HG02973 (cell line): ENCODE measurements around the gene ZNF580.

Experiments
- ATAC-seq: cut with Tn5 transposase; IDR thresholded peaks from one replicate; pipeline ENCODE4 v1.9.1; 2021; ENCODE audit warnings: moderate library complexity; ENCODE audit not compliant: unreplicated experiment

The ZNF580 gene

GRCh38 chr19:55622242-55622969, 18.4 kb upstream of the ZNF580 start:
- ATAC-seq, result no peak

- ATAC-seq, result no peak
Observed at GRCh38 chr19:55623130-55623529, 17.7 kb upstream of the ZNF580 start.

GRCh38 chr19:55623561-55623960, 17.2 kb upstream of the ZNF580 start:
- no peak for ATAC-seq

- no peak for ATAC-seq
Observed at GRCh38 chr19:55624109-55625003, 16.4 kb upstream of the ZNF580 start, which contains the start of gene ZNF784. Gene ZNF784 (minus strand): TSS chr19:55624566. CDS start chr19:55624561, 5 bp downstream.

GRCh38 chr19:55625004-55625326, 15.8 kb upstream of the ZNF580 start:
- ATAC-seq, result no peak

GRCh38 chr19:55626350-55626749, 14.5 kb upstream of the ZNF580 start:
- no peak for ATAC-seq

- no peak for ATAC-seq
Observed at GRCh38 chr19:55632463-55632834, 8.4 kb upstream of the ZNF580 start.

GRCh38 chr19:55633861-55634260, 6.9 kb upstream of the ZNF580 start:
- no peak for ATAC-seq

GRCh38 chr19:55635334-55635717, 5.5 kb upstream of the ZNF580 start:
- ATAC-seq, result no peak

GRCh38 chr19:55635856-55636440, 4.9 kb upstream of the ZNF580 start:
- ATAC-seq, result no peak

- ATAC-seq, result no peak
Observed at GRCh38 chr19:55636723-55637122, 4.1 kb upstream of the ZNF580 start.

- no peak for ATAC-seq
Observed at GRCh38 chr19:55637534-55637933, 3.3 kb upstream of the ZNF580 start.

- no peak for ATAC-seq
Observed at GRCh38 chr19:55638864-55639359, 1.9 kb upstream of the ZNF580 start.

- no peak for ATAC-seq
Observed at GRCh38 chr19:55640043-55640576, 692 bp upstream of the ZNF580 start.

- no peak for ATAC-seq
Observed at GRCh38 chr19:55641426-55642152, 787 bp downstream of the ZNF580 start.

- no peak for ATAC-seq
Observed at GRCh38 chr19:55642153-55643002, 1.6 kb downstream of the ZNF580 start.

- ATAC-seq, result peak; percentile 23
Observed at GRCh38 chr19:55643003-55643886, 2.4 kb downstream of the ZNF580 start, which contains the start of gene ZNF581. Gene ZNF581 (plus strand): TSS chr19:55643649. CDS start chr19:55644572, 923 bp downstream.

GRCh38 chr19:55643887-55644176, 3.0 kb downstream of the ZNF580 start:
- ATAC-seq, result no peak
